Germinal center (tissue), 1 donor: ENCODE data around the gene FKBP4.
"Not testable (repeated sequence)": the region's sequence is repeated elsewhere in the genome, so short reads cannot be mapped to it uniquely, and the experiment has no call there.

Experiments
- DNase-seq: peaks from one replicate; pipeline ENCODE4 v3.0.0; 2012; ENCODE audit warnings: mixed read lengths, low spot score

FKBP4 gene, protein sequence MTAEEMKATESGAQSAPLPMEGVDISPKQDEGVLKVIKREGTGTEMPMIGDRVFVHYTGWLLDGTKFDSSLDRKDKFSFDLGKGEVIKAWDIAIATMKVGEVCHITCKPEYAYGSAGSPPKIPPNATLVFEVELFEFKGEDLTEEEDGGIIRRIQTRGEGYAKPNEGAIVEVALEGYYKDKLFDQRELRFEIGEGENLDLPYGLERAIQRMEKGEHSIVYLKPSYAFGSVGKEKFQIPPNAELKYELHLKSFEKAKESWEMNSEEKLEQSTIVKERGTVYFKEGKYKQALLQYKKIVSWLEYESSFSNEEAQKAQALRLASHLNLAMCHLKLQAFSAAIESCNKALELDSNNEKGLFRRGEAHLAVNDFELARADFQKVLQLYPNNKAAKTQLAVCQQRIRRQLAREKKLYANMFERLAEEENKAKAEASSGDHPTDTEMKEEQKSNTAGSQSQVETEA

DNA sequence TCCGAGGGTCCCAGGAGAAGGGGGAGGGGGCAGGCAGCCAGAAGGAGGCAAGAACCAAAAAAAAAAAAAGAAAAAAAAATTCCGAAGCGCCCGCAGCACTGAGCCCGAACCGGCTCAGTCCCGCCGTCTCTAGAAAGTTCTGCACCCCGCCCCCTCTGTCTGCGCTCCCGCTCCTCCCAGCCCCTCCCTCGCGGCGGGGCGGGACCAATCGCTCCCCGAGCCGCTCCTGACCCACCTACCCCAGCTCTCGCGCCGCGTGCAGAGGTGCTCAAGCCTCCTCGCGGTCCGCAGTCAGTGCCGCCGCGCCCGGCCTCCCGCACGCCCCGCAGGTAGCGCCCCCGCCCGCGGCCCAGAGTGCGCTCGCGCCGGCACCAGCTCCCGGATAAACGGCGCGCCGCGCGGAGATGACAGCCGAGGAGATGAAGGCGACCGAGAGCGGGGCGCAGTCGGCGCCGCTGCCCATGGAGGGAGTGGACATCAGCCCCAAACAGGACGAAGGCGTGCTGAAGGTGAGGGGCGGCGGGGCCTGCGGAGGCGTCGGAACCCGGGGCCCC, at the start of gene FKBP4:
Gene FKBP4 (plus strand): TSS at position 235 of the 554 bp plus-strand sequence. CDS start 170 bp downstream, at position 405.
- DNase-seq = peak; percentile 92

DNA sequence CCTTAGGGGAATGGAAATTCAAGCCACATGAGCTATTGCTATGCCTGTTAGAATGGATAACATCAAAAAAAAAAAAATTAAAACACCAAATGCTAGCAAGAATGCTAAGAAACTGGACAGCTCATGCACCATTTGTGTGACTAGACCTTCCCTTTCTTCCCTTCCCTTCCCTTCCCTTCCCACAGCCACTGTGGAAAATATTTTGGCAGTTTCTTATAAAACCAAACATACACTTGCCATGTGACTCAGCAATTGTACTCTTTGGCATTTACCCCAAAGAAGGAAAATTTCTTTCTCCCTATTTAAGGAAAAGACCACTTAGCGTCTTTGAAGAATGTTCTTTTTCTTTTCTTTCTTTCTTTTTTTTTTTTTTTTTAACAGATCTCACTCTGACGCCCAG, 49.1 kb upstream of the FKBP4 start:
- DNase-seq = no peak

- DNase-seq = no peak
Measured at GRCh38 chr12:2749580-2749979, 45.2 kb upstream of the FKBP4 start.

DNA sequence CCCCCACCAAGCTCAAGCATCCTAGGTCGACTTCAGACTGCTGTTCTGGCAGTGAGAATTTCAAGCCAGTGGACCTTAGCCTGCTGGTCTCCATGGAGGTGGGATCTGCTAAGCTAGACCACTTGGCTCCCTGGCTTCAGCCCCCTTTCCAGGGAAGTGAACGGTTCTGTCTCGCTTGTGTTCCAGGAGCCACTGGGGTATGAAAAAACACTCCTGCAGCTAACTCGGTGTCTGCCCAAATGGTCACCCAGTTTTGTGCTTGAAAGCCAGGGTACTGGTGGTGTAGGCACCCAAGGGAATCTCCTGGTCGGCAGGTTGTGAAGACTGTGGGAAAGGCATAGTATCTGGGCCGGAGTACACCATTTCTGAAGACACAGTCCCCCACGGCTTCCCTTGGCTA, 44.6 kb upstream of the FKBP4 start:
- DNase-seq = no peak

DNA sequence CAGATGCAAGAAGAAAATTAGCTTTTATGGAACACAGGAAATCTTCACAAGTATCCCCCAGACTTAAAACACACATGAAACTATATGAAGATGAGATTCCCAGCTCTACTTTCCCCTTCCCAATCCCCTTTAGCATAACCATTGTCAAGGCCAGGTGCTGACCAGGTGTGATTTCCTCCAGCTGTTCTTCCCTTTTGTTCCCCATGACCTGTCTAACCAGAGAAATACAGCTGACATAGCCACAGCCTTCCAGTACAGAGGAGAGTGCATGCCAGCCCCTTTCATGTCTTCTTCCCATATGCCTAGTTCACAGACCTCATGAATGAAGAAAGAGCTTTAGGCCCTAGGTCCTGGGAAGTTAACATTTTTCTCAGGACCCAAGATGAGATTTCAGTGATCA, 43.5 kb upstream of the FKBP4 start:
- no peak for DNase-seq

- no peak for DNase-seq
Measured at GRCh38 chr12:2751686-2752085, 43.1 kb upstream of the FKBP4 start.

DNA sequence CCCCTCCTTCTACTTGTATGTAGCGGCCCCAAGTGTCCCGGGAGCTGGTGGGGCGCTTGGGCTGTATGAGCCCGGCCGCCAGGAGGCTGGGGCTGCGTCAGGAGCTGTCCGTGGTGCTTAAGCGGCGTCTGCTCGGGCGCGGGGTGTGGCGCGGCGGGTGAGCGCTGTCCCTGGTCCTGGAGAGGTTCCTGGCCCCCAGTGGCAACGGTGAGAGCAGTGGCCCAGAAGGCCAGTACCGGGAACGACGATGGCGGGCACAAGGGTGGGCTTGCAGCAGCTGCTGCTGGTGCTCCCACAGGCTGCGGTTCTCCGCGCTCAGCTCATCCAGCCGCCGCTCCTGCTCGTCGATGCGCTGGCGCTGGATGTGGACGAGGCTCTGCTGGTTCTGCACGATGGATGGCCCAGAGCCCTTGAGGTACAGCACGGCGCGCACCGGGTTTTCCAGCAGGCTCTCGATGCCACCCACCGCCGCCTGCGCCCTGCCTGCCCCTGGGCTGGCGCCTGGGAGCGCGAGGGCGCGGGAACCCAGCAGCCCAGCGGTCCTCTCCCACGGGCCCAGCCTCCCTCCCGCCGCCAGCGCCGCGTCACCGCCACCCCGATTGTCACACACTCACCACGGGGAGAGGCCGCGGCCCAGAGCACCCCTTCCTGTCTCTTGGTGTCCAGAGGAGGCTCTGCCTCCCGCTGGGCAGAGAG, 41.9 kb upstream of the FKBP4 start:
- DNase-seq = peak; percentile 71

- no peak for DNase-seq
Measured at GRCh38 chr12:2753536-2753935, 41.2 kb upstream of the FKBP4 start.

GRCh38 chr12:2754208-2754607, 40.6 kb upstream of the FKBP4 start:
- DNase-seq = no peak

- DNase-seq = no peak
Measured at GRCh38 chr12:2756756-2757155, 38.0 kb upstream of the FKBP4 start.

DNA sequence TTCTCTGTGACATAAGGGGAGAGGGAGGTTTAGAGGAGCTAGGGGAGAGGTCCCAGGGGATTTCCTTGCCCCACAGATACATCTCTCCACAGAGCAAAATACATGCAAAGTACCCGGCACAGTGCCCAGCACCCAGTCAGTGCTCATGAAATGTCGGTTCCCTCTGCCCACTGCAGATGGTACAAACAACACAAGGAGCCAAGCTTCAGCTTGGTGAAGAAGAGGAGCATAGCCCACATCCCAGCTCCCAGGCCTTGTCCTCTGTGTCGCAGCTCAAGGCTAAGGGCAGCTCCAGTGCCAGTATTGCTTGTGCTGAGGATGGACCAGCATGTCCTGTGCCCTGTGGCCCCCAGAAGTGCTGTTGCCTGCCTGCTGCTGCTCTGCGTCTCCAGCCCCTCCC, 35.0 kb upstream of the FKBP4 start:
- no peak for DNase-seq

DNA sequence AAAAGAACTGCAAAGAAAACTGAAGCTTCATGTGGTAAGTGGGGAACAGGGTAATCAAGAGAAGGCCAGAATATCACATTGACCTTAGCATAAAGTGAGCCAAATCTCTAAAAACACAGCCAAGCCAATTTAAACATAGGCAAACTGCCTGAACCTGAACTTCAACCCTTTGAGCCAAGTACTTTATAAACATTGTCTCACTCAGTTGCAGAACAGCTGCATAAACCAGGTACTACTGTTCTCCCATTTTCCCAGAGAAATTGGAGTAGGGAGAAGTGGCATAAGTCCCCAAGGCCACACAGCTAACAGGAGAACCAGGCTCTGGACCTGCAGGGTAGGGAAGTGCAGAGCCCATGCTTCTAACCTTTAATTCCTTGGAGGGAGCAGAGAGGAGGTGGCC, 30.4 kb upstream of the FKBP4 start:
- DNase-seq = no peak

DNA sequence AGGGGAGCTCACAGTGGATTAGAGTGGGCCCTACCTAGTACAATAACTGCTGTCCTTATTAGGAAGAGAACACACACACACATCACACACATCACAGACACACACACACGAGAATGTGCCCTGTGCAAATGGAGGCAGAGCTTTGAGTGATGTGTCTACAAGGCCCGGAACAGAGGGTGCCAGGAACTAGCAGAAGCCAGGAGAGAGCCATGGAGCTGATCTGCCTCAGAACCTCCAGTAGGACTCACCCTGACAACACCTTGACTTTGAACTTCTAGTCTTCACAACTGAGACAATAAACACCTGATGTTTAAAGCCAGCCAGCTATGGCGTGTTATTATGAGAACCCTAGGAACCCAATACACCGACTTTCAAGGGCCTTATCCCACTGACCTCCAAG, 29.7 kb upstream of the FKBP4 start:
- no peak for DNase-seq

DNA sequence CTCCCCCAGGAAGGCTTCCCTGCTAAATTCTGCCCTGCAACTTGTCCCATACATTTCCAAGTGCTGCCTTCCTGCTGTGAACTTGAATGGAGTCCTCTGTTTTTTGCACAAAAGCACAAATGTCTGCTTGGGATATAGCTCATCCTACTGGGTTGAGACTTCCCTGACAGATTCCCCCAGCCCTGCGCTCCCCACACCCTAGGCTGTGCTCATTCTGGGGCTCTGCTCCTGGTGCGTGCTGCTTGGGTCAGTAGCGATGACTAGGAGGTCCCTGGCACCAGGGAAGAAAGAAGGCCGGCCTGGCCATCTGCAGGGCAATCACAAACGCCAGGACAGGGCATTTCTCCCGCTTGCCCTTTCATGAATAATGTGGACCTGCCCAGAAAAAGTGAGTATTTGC, 29.2 kb upstream of the FKBP4 start:
- DNase-seq = no peak

DNA sequence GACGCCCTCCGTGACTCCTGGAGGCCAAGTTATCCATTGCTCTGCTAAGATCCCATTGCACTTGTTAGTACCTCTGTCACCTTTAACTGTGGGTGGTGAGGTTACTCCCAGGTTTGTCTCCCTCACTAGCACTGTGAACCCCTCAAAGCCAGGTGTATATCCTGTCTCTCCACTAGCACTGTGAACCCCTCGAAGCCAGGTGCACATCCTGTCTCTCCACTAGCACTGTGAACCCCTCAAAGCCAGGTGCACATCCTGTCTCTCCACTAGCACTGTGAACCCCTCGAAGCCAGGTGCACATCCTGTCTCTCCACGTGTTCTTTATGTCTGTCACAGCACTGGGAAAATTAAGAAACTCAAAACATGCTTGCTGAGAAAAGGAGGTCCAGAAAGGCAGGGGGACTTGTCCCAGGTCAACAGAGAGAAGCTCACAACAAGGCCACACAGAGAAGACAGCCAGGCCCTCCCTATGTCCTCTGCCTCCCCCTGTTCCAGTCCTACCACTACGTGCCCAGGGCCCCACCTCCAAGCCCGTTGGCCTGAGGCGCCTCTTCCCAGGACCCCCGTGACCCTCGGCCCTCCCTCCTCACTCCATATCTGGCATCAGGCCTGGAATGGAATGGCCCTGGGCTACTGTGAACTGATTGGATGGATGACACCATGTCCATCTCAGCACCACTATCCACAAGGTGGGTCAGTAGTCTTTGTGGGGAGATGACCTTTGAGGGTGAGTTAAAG, 26.4 kb upstream of the FKBP4 start:
- no peak for DNase-seq

GRCh38 chr12:2769866-2770533, 24.8 kb upstream of the FKBP4 start:
- no peak for DNase-seq

- DNase-seq = not testable (repeated sequence)
Measured at GRCh38 chr12:2770544-2770943, 24.2 kb upstream of the FKBP4 start.

DNA sequence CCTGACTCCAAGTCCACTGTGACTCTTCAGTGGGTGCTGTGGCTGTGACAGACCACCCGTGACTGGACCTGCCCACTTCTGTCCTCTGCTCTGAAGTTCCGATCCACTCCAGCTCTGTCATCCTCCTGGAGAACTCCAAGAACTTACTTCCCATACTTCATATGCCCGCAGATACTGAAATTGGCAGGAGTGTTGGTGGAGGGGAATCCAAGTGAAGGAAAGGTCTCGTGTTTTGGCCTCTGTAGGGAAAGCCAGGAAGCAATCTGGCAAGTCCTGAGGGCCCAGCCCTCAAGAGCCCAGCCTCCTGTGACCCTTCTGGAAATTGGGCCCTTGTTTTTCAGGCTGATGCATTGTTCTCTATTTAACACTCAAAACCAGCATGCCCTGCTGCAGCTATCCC, 22.4 kb upstream of the FKBP4 start:
- no peak for DNase-seq

DNA sequence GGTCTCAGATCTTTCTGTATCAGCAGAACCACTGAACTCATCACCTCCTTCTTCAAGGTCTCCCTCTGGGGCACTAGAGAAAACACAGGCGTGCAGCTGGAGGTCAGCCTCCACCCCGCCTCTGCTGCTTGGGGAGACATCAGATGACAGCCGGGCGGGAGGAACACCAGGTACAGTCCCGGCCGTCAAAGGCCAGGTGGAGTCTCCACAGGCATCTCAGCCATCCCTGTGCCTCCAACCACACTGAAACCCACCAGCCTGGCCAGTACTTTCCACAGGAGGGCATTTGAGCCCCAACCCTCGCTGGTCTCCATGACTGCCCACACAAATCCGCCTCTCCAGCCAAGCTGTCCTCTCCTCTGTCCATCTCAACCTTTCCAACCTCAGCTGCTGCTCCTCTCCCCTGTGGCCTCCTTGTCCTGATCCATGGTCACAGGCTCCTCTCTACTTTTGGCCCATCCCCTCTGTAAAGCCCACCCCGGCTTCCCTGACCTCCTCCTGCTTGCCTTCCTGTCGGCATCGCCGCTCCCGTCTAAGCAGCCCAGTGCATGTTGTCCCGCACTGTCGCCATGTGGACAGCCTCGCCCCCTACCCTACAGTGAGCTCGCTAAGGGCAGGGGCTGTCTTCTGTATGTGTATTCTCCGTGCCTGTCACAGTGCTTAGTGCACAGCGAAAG, 21.4 kb upstream of the FKBP4 start:
- DNase-seq = no peak

- DNase-seq = no peak
Measured at GRCh38 chr12:2775431-2775830, 19.3 kb upstream of the FKBP4 start.

GRCh38 chr12:2776129-2776806, 18.5 kb upstream of the FKBP4 start:
- DNase-seq = no peak
